PC-9 (cell line): Measurements from ENCODE around the gene NR1H2.

ENCODE experiments used
- CTCF ChIP-seq: fragments of 200-600 bp; sonication (generic); conservative IDR thresholded peaks from 2 replicates; pipeline ENCODE4 v1.6.1; 2017; ENCODE audit warnings: mixed run types, antibody characterized with exemption, mild to moderate bottlenecking, moderate library complexity
- EZH2 ChIP-seq: fragments of 200-600 bp; sonication (generic); IDR thresholded peaks from 2 replicates; pipeline ENCODE4 v1.8.0; 2017; ENCODE audit warnings: antibody characterized with exemption, low read depth

GRCh38 chr19:50383852-50384684, 7.8 kb downstream of the NR1H2 start, which contains the start of gene POLD1:
- TF ChIP-seq CTCF: no peak
- no peak for TF ChIP-seq EZH2
